ENCODE measurements around the gene LEF1. TPM values are rescaled to one million over a fixed set of nuclear protein-coding genes. Genes with fewer than 3 reads are reported as not detected.

The LEF1 gene
- total RNA-seq, 1 experiment from 2014 or later: 0.79 TPM

- no TSS peak for BruUV-seq (replicated peaks)
These were observed 517 bp downstream of the LEF1 start for GRCh38 chr4:108168160-108168670.

More at GRCh38 chr4:108168160-108168670, 517 bp downstream of the LEF1 start:
- Histone ChIP-seq H3K4me2 (ENCODE audit: low read length) (no peak overlapping the region), H3K36me3 (ENCODE audit: control insufficient read depth in 1 of 2, insufficient read depth in 2 of 2, low read length in 2 of 2) (no peaks in the 10 kb centered on the region), H2AFZ (ENCODE audit: low read depth, low read length, poor library complexity, severe bottlenecking) (no peak overlapping the region), H3K27me3 (ENCODE audit: insufficient read depth, low read length) (peaks cover 15% of the 10 kb centered on the region), H3K9me2 (ENCODE audit: insufficient read depth) (no peaks in the 10 kb centered on the region), H3K4me1 (ENCODE audit: control insufficient read depth in 1 of 2, insufficient read depth in 2 of 2, low read length in 2 of 2) (no peaks in the 10 kb centered on the region), H4K20me1 (ENCODE audit: insufficient read depth) (no peaks in the 10 kb centered on the region), H3K9me3 (ENCODE audit: control insufficient read depth in 1 of 2, insufficient read depth in 1 of 2, low read depth in 1 of 2, low read length in 2 of 2) (no peaks in the 10 kb centered on the region), H3K27ac (ENCODE audit: low read depth, low read length) (no peak overlapping the region), H3K79me2 (ENCODE audit: insufficient read depth, low read length) (no peaks in the 10 kb centered on the region), H3K9ac (ENCODE audit: low read length) (no peak overlapping the region), H3K4me3 (replicated peaks in 1 of 2; ENCODE audit: low read depth in 1 of 2, low read length in 2 of 2) (no peak overlapping the region)
- no peak for ATAC-seq
- CTCF ChIA-PET: no interaction called here
- DNase-seq (ENCODE audit: low read depth, low spot score): no peak
- intact Hi-C loops (cut with micrococcal nuclease): no loop called here
- RAD21 ChIA-PET (ENCODE audit: low non-redundant PET in 1 of 2, low total read pairs in 2 of 2, uncharacterized antibody in 2 of 2, unreplicated experiment in 2 of 2): no interaction called here
- POLR2A ChIA-PET: no interaction called here
- TF ChIP-seq POLR2A (IDR thresholded peaks at IDR 0.05; ENCODE audit: borderline replicate concordance, extremely low read depth, insufficient read depth, insufficient read length): no peak
- TF ChIP-seq, protein P1, sequence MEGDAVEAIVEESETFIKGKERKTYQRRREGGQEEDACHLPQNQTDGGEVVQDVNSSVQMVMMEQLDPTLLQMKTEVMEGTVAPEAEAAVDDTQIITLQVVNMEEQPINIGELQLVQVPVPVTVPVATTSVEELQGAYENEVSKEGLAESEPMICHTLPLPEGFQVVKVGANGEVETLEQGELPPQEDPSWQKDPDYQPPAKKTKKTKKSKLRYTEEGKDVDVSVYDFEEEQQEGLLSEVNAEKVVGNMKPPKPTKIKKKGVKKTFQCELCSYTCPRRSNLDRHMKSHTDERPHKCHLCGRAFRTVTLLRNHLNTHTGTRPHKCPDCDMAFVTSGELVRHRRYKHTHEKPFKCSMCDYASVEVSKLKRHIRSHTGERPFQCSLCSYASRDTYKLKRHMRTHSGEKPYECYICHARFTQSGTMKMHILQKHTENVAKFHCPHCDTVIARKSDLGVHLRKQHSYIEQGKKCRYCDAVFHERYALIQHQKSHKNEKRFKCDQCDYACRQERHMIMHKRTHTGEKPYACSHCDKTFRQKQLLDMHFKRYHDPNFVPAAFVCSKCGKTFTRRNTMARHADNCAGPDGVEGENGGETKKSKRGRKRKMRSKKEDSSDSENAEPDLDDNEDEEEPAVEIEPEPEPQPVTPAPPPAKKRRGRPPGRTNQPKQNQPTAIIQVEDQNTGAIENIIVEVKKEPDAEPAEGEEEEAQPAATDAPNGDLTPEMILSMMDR (IDR thresholded peaks at IDR 0.05 in 2 of 3, conservative IDR thresholded peaks at IDR 0.05 in 1 of 3; ENCODE audit: borderline replicate concordance in 1 of 3, insufficient read depth in 1 of 3, low read depth in 2 of 3, low read length in 2 of 3): no peak
- no peak for TF ChIP-seq CEBPB (IDR thresholded peaks at IDR 0.05; ENCODE audit: low read depth)
- no peak for TF ChIP-seq RAD21 (IDR thresholded peaks at IDR 0.05; ENCODE audit: low read depth)
- no peak for TF ChIP-seq ATF3 (IDR thresholded peaks at IDR 0.05)
- TF ChIP-seq TCF7L2 (IDR thresholded peaks at IDR 0.05; ENCODE audit: borderline replicate concordance, extremely low read depth, insufficient read depth, insufficient read length): no peak
- no peak for TF ChIP-seq ELF1 (IDR thresholded peaks at IDR 0.05; ENCODE audit: borderline replicate concordance, low read depth)
- TF ChIP-seq ZFX (IDR thresholded peaks at IDR 0.05): no peak
- TF ChIP-seq POLR2AphosphoS5 (IDR thresholded peaks at IDR 0.05; ENCODE audit: low read depth, low read length): no peak
- TF ChIP-seq FOSL1 (IDR thresholded peaks at IDR 0.05; ENCODE audit: low read depth): no peak
- no peak for TF ChIP-seq ZBTB33 (IDR thresholded peaks at IDR 0.05; ENCODE audit: extremely low read depth, insufficient replicate concordance, low read length)
- no peak for TF ChIP-seq YY1 (IDR thresholded peaks at IDR 0.05; ENCODE audit: extremely low read depth, insufficient replicate concordance, low read depth, low read length)
